NCI-H446 (cell line): ENCODE measurements around the gene TRH.
"Not testable (repeated sequence)": the region's sequence is repeated elsewhere in the genome, so short reads cannot be mapped to it uniquely, and the experiment has no call there.

Source experiments
- DNase-seq, 2 experiments: peaks; one replicate each; lab custom pipeline; 2025; lab: John Stamatoyannopoulos, UW

Gene TRH

DNA sequence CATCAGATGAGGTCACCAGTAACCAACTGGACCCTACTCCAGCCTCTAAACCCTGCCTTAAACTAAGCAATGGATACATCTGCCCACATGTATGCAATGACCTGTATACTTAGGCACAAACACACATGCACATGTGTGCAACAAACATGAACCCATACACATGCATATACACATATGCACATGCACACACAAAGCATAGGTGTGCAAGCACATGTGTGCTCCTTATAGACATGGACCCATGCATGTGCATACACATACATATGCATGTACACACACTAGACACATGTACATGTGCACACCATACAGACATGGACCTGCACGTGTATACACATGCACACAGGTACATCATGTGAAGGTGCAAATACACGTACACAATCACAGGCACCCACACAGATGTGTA is 8.6 kb upstream of the TRH start:
- DNase-seq, result no peak

DNA sequence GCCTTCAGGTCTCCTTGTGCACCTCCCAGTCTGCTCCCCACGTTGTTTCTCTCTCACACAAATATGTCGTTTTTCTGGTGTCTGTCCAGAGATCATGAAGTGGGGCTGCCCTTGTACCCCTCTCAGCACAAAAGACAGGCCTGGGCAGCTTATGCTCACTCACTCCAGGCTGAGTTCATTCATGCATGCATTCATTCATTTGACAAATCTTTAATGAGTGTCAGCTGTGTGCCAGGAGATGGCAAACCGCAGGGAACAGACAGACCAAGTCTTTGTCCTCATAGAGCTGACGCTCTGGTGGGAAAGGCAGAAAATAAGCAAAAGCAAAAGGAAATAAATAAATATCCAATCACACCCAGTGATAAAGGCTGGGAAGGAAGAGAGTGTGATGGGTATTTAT is 7.6 kb upstream of the TRH start:
- DNase-seq, result peak; percentile 19 to 33

DNA sequence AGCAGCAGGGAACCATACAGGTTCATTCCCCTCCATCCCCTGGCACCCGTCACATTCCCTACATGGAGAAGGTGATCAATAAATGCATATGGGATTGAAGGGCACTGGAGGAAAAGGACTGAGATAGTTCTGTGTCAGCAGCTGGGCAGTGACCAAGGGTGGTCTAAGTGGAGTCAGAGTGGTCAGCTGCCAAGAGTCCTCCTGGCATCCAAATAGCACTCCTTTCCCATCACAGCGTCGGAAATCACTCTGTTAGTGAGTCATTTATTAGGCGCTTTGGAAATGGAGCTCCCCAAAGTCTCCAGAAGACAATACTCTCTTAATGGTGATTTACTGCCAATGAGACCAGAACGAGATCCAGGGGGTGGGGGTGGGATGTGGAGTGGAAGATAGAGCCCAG is 6.8 kb upstream of the TRH start:
- no peak for DNase-seq

DNA sequence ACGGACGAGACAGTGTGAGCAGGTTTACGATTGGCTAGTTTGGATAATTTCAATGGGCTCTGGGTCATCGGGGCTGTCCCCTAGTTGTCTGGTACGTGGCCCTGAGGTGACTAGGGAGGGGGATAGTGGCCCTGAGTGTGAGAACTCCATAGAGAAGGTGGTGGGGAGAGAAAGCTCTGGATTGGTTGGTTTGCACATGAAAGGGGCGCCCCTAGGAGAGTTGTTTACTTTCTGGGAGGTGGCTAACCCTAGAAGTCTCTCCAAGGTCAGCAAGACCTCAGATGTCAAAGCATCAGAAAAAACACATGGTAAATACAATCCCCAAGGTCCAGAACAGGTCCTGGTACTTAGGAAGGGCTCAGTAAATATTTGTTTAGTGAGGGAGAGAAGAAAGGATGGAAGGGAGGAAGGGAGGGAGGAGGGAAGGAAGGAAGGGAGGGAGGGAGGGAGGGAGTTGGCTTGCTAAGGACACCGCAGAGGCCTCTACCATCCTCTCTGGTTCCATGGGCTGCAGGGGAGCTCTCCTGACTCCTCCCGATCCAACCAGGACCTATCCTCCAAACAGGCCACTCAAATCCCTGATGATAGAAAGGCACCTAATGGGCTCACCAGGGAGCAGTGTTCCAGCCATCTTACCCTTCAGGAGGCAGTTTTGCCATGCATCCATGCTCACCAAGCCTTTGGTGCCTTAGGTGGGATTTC is 3.0 kb upstream of the TRH start:
- DNase-seq, result no peak

DNA sequence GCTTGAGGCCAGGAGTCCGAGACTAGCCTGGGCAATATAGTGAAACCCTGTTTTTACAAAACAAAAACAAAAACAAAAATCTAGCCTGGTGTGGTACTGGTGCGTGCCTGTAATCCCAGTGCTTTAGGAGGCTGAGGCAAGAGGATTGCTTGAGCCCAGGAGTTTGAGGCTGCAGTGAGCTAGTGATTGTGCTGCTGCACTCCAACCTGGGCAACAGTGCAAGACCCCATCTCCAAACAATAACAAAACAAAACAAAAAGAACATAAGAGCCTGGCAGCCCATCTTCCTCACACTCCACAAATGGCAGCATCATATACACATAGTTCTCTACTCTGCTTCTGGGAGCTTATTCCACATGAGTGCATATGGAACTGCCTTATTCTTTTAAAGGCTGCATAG is 2.2 kb upstream of the TRH start:
- no peak for DNase-seq

DNA sequence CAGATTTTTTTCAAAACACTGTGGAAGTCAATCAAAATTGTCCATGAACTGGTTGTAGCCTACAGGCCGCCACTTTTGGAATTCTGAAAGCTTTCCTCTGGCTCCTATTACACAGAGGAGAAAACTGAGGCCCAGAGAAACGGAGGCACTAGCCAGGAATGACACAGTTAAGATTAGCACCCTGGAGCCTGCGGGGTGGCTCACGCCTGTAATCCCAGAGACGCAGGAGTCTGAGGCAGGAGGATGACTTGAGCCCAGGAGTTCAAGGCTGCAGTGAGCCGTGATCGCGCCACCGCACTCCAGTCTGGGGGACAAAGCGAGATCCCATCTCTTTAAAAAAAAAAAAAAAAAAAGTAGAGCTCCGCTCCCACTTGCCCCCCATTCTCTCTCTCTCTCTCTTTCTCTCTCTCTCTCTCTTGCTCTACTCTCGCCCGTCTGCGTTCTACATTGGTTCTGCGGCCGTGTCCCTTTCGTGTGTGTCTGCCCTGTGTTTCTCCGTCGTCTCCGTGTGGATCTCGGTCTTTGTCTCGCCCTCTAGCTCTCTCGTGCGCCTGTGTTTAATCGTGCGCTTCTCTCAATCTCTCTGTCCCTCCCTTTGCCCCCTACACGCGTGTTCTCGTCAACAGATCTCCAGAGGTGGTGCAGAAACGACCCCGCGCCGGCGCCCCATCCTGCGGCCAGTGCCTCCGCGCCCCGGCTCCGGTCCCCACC is 512 bp upstream of the TRH start:
- no peak for DNase-seq

DNA sequence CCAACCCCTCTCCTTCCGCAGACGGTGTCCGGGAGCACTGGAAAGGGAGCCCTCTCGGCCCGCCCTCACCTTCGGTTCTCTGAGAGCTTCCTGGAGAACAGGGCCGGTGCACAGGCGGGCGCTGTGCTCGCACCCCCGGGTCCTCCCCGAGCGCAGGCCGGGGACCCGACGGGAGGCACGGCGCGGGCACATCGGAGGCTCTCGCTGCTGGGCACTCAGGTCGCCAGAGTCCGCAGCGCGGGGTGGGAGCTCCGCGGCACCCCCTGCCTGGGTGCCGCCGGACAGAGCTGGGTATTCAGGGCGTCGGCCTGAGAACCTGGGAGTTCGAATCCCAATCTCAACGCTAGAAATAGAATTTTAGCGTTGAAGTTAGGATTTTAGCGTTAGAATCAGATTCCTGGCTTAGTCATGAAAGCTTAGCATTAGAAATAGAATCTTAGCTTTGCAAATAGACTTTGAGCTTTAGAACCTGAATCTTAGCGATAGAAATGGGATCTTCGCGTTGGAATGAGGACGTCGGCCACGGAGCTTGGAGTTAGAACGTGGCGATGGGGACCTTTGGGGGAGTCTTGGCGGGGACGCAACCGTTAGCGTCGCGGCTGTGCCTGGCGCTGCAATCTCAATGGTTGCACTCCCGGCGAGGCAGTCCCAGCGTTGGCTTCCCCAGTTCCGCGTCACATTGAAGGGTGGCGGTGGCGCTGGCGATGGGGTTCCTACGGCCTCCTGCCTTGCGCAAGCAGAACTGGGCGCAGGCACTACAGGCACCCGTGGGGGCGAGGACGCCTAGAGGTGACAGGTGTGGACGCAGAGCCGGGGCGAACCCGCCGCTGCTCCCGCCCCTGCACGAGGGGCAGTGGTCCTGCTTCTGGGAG is 549 bp downstream of the TRH start:
- DNase-seq, result no peak

DNA sequence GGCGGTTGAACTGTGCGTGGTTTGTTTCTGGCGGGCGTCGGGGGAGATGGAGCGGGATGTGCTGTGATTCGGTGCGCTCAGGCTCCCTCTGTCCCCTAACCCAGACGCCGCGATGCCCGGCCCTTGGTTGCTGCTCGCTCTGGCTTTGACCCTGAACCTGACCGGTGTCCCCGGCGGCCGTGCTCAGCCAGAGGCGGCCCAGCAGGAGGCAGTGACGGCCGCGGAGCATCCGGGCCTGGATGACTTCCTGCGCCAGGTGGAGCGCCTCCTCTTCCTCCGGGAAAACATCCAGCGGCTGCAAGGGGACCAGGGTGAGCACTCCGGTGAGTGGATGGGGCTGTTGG is 1.2 kb downstream of the TRH start:
- no peak for DNase-seq

DNA sequence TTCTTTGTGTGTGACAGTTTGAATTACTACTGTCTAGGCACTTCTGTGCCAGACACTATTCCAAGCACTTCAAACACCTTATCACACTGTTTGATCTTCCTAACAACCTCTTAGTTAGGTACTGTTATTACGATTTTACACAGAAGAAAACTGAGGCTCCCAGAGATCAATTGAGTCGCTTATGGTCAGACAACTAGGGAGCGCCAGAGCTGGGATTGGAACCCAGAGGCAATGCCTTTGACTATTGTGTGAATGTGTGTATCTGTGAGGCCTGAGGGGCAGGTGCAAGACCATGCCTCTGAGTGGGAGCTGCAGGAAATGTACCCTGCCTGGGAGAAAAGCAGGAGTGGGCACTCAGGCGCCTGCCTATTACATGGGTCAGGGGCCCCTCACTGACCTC is 1.8 kb downstream of the TRH start:
- no peak for DNase-seq

DNA sequence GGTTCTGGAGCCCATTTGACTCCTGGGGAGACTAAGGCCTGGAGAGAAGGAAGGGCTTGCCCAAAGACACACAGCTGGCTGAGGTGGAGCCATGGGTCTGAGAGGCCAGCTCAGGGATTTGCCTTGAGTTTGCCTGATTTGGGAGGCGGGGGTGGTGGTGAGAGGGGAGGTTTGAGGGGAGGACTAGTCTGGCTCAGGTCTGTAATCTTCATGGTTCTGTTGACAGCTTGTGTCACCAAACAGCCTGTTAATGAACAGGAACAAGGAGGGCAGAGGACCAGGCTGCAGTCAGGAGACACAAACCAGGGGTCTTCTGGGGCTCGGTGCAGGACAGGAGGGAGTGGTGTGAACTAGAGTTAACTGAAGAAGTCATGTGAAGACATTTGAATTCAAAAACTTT is 3.6 kb downstream of the TRH start:
- no peak for DNase-seq

DNA sequence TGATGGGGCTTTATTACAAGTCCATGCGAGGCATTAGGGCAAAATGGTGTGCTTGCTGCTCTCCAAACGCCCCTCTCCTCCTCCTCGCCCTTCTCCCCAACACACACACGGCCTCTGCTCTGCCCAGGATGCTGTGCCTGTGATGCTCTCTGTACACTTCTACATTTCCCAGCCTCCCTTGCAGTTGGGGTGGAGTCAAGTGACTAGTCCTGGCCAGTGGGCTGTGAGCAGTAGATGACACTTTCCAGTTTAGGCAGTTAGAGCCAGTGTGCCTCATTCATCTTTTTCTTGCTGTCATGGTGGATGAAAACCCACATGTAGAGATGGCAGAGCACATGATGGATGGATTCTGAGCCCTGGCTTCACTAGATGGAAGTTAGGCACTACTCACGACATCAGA is 5.4 kb downstream of the TRH start:
- DNase-seq, result no peak

DNA sequence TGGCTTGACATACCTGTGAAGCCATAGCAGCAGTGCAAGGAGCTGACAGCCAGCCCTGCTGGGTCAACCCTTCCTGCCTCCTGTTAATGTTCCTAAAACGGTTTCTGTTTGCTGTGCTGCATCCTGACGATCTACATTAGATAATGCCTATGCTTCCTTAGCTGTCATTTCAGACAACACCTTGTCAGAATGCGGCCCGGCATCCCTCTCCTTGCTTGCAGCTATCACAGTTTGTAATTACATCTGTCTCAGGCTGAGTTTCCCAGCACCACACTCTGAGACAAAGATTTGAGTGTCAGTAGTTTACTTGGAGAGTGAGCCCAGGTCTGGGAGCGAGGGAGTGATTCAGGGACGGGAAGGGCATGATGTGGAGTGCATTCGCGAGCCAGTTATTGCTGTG is 9.0 kb downstream of the TRH start:
- no peak for DNase-seq

DNA sequence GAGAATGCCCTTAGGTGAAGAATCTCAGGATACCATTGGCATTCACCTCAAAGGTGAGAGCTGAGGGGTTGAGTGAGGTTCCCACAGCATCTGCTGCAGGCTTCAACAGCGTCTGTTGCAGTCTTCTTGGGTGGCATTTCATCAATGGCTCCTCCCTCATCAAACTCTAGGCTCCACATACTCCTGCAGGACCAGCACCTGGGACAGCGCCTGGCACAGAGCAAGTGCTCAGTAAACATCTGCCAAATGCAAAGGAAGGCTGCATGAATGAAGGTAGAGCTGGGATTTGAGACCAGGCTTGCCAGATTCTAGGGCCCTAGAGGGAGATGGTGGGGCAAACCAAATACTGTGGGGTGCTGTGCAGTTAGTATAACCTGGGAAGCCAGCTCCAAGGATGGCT is 9.6 kb downstream of the TRH start:
- DNase-seq, result no peak

DNA sequence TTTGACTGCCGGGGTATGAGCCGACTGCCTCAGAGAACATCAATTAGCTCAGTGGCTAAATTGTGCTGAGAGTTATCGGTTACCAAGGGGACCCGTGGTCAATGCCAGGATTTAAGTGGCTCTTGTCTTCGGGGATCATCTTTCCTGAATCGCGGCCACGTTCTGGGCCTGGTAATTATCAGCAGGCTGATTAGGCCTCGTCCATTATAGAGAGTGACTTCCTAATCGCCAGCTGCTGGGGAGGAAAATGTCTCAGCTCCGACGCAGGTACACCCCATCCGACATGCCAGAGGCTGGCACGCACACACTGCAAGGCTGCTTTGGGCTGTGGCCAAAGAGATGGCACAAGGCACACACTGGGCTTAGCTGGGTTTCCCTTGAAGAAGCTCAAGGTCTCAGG is 10.6 kb downstream of the TRH start:
- DNase-seq, result peak in 1 of 2 experiments; percentile 10

DNA sequence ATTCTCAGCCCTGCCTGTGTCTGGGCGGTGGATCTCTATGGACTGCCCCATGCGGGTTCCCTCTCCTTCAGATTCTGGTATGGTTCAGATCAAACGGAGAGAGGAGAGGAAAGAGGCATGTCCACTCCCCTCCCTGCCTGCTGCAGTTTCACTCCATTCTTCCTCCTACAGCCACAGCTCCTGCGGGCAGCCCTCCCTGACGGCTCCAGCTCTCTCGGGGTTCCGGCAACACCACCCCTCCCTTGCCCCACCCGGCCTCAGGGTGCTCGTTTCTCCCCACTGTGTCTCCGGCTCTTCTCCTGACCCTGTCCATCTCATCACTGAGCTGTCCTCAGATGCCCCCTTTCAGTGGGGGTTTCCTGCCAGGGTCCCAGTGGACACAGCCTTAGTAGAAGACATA is 13.9 kb downstream of the TRH start:
- no peak for DNase-seq

DNA sequence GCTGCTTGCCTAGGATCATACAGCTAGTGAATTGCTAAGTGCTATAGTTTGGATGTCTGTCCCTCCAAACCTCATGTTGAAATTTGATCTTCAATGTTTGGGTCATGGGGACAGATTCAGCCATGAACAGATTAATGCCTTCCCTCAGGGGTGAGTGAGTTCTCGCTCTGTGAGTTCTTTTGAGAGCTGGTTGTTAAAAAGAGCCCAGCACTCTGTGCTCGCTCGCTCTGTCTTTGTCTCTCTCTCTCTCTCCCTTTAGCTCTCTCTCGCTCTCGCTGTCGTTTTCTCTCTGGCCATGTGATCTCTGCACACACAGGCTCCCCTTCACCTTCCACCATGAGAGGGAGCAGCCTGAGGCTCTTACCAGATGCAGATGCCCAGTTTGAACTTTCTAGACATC is 14.9 kb downstream of the TRH start:
- DNase-seq, result no peak

DNA sequence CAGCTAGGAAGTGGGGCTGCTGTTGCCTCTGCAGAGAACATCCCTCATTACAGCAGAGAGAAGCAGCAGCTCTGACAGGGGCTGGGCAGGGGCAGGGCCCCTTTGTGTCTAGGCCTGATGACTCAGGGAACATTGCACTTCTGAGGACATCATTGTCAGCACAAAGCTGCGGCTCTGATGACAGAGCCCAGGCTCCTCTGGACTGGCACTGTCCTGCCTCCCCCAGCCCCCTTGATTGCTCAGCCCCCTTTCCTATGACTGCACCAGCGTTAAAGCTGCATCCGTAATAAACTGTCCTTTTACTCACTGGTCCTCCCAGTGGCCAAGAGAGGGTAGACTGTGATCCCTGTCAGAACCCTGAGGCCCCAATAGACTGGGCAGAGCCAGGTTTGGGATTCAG is 18.3 kb downstream of the TRH start:
- no peak for DNase-seq

DNA sequence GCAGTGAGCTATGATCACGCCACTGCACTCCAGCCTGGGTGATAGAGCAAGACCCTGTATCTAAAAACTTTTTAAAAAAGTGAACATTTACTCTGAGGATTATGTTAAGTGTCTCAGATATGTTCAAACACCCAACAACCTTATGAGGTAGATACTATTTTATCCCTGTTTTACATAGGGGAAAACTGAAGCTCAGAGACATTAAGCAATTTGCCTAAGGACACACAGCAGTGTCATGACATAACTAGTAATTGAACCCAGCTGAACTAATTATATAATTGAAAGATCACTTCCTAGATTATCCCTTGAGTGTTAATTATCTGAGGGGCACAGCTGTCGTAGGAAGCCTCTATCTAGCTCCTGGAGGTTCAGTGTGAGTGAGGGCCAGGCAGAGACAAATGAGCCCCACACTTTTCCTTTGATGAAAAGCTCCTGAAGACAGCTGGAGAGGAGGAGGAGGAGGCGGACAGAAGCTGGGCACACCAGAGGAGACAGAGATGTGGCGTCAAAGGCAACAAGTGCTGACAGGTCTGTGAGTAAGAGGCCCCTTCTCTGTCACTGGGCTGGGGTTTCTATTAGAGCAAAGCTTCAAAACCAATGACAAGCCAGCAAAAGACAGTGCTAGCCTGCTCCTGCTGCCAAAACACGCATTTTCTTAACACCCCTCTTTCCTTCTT is 20.5 kb downstream of the TRH start:
- no peak for DNase-seq

DNA sequence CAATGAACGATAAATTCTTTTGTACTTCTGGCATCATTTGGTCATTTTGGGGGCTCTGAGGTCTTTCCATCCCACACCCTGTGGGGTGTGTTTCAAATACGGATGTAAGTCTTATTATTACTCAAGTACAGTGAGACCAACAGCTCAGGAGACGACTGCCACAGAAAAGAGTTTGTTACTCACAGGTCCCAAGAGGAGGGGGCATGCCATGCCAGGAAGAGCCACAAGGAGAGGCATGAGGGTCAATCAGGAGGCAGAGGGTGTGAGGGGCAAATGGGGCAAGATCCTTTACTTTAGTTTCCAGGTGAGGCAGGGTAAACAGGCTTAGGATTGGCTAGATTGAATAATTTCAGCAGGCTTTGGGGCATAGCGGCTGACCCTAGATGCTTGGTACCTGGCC is 21.6 kb downstream of the TRH start:
- no peak for DNase-seq

DNA sequence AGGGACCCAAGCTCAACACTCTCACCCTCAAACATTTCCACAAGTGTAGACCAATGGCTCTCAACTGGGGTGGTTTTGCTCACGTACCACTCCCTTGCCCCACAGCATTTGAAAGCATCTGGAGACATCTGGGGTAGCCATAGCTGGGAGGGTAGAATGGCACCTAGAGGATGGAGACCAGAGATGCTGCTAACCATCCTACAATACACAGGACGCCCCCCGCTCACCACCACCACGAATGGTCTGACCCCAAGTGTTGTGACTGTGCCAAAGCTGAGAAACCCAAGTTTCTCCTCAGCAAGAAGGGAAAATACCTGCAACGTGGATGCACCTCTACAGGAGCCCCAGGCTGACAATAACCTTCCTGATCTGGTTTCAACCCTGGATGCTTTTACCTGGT is 24.7 kb downstream of the TRH start:
- DNase-seq, result not testable (repeated sequence)

DNA sequence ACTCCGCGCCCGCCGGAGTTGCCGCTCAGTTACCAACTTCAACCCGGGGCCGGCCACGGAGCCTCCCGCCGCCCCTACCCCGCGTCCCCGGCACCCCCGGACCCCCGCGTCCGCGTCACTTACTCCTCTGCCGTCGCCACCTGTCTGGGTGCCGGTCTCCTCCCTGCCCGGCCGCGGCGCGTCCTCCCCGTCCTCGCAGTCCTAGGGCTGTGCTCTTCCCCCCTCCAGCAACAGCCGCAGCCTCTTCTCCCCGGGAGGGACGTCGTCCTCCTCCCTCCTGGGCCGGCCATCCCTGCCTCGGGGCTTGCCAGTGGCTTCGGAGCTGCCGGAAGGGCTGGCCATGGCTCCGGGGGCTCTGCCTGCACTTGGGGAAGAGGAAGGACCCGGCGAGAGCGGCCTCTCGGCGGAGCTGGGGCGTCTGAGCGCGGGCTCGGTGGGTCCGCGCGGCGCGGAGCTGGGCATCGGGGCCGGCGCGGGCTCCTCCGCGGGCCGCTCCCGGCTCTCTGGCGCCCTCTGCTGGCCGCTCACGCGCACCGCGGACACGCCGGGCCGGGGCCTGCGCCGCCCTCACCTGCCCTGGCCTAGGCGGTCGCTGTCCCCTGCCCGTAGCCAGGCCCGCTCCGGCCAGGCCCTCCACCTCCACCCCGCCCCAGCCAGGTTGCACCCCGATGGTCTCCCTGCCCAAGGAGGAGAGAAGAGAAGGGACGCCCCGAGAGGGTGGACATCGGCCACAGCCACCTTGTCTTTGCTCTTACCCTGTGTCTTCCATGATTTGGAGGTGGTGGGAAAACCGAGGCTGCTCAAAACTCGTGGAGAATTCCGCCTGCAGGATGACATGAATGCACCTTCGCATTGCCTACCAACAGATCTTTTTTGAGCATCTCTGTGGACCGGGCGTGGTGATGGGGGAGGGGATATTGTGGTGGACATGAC is 28.4 kb downstream of the TRH start:
- DNase-seq, result peak in 1 of 2 experiments; percentile 29
